IMR-90 (cell line): ENCODE data around the gene ADAMTS16. TPM values are rescaled to one million over a fixed set of nuclear protein-coding genes. Genes with fewer than 3 reads are reported as not detected.

Experiments used
- ATAC-seq: fragments of 200-7000 bp; cut with Tn5 transposase; 2 replicates; pipeline ENCODE4 v1.9.1; 2020; ENCODE audit warnings: low read depth, mild to moderate bottlenecking, moderate library complexity
- BruUV-seq: library from RNA; stranded (reverse); fragments of 400-500 nt; replicated peaks from 2 replicates; lab custom pipeline; 2021; lab: Mats Ljungman, UMichigan
- CTCF ChIA-PET: fragments of 300-600 bp; formaldehyde crosslinking; extraction: SDS; loops from one replicate; lab custom pipeline; 2021; ENCODE audit warnings: antibody characterized with exemption; lab: Yijun Ruan, JAX
- POLR2A ChIA-PET: fragments of 300-600 bp; sonication (Branson Sonifier 250); formaldehyde crosslinking; loops from one replicate; lab custom pipeline; 2022; ENCODE audit warnings: antibody characterized with exemption; ENCODE audit not compliant: unreplicated experiment; lab: Charles Lee
- DNase-seq: peaks from one replicate; pipeline ENCODE4 v3.0.0; 2013
- H2AFZ ChIP-seq: replicated peaks from 2 replicates; pipeline ENCODE3; 2013; ENCODE audit warnings: low read length, mild to moderate bottlenecking; ENCODE audit not compliant: poor library complexity
- H2AK5ac ChIP-seq: 2 replicates; pipeline ENCODE4 v1.6.1; 2013; ENCODE audit warnings: low read depth, low read length, inconsistent platforms
- H2AK9ac ChIP-seq: replicated peaks from 2 replicates; pipeline ENCODE3; 2013; ENCODE audit warnings: mild to moderate bottlenecking, low read depth, low read length, moderate library complexity; ENCODE audit not compliant: poor library complexity
- H2BK120ac ChIP-seq: 2 replicates; pipeline ENCODE4 v1.6.1; 2013; ENCODE audit warnings: low read depth, low read length, inconsistent platforms
- H2BK15ac ChIP-seq: 3 replicates; pipeline ENCODE4 v1.6.1; 2013; ENCODE audit warnings: low read depth, low read length, inconsistent platforms
- H2BK20ac ChIP-seq: 2 replicates; pipeline ENCODE4 v1.6.1; 2013; ENCODE audit warnings: low read depth, mild to moderate bottlenecking, inconsistent platforms, low read length, moderate library complexity
- H2BK5ac ChIP-seq: 2 replicates; pipeline ENCODE4 v1.6.1; 2013; ENCODE audit warnings: mild to moderate bottlenecking, low read depth, low read length, inconsistent platforms; ENCODE audit not compliant: poor library complexity, severe bottlenecking
- H3K14ac ChIP-seq: replicated peaks from 2 replicates; pipeline ENCODE4 v1.6.1; 2013; ENCODE audit warnings: low read depth, low read length, inconsistent platforms
- H3K18ac ChIP-seq: 2 replicates; pipeline ENCODE4 v1.6.1; 2013; ENCODE audit warnings: low read depth, low read length, control low read depth
- H3K23ac ChIP-seq: 2 replicates; pipeline ENCODE4 v1.6.1; 2013; ENCODE audit warnings: low read depth, low read length, inconsistent platforms
- H3K27ac ChIP-seq: 2 replicates; pipeline ENCODE4 v1.5.1; 2013; ENCODE audit warnings: mild to moderate bottlenecking, control low read depth, low read length; ENCODE audit not compliant: insufficient read depth
- H3K27me3 ChIP-seq: 2 replicates; pipeline ENCODE4 v1.6.1; 2013; ENCODE audit warnings: low read length; ENCODE audit not compliant: control insufficient read depth, insufficient read depth
- H3K36me3 ChIP-seq: 2 replicates; pipeline ENCODE4 v1.6.1; 2013; ENCODE audit warnings: low read length, mixed read lengths; ENCODE audit not compliant: control insufficient read depth, insufficient read depth
- H3K4ac ChIP-seq: 2 replicates; pipeline ENCODE4 v1.6.1; 2013; ENCODE audit warnings: low read depth, low read length, inconsistent platforms
- H3K4me1 ChIP-seq: 2 replicates; pipeline ENCODE4 v1.6.1; 2013; ENCODE audit warnings: low read length, mixed read lengths; ENCODE audit not compliant: control insufficient read depth, insufficient read depth
- H3K4me2 ChIP-seq: 2 replicates; pipeline ENCODE4 v1.6.1; 2013; ENCODE audit warnings: low read depth, mild to moderate bottlenecking, control low read depth, low read length, moderate library complexity
- H3K4me3 ChIP-seq: 2 replicates; pipeline ENCODE4 v1.5.1; 2013; ENCODE audit warnings: low read depth, mild to moderate bottlenecking, control low read depth, low read length, moderate library complexity; ENCODE audit not compliant: insufficient read depth
- H3K56ac ChIP-seq: 2 replicates; pipeline ENCODE4 v1.6.1; 2013; ENCODE audit warnings: low read length, inconsistent platforms; ENCODE audit not compliant: insufficient read depth; ENCODE audit errors: extremely low read depth
- H3K79me1 ChIP-seq, 2 experiments: 2 replicates each; pipeline ENCODE4 v1.6.1; 2013; ENCODE audit warnings: low read length in 2 of 2, inconsistent platforms in 1 of 2, low read depth in 1 of 2
- H3K9ac ChIP-seq: 2 replicates; pipeline ENCODE4 v1.6.1; 2013; ENCODE audit warnings: low read depth, low read length, control low read depth
- H3K9me1 ChIP-seq: 2 replicates; pipeline ENCODE4 v1.6.1; 2013; ENCODE audit warnings: low read length, inconsistent platforms; ENCODE audit not compliant: insufficient read depth
- H3K9me3 ChIP-seq: 2 replicates; pipeline ENCODE4 v1.6.1; 2013; ENCODE audit warnings: low read length; ENCODE audit not compliant: control insufficient read depth, insufficient read depth
- H4K20me1 ChIP-seq: 2 replicates; pipeline ENCODE4 v1.6.1; 2013; ENCODE audit warnings: low read length, inconsistent platforms; ENCODE audit not compliant: insufficient read depth
- H4K5ac ChIP-seq: 2 replicates; pipeline ENCODE4 v1.6.1; 2013; ENCODE audit warnings: mild to moderate bottlenecking, low read depth, low read length, control low read depth
- H4K8ac ChIP-seq, 2 experiments: 2 replicates each; pipeline ENCODE4 v1.6.1; 2013; ENCODE audit warnings: low read depth in 2 of 2, low read length in 2 of 2, control low read depth in 1 of 2, inconsistent platforms in 1 of 2
- H4K91ac ChIP-seq: 2 replicates; pipeline ENCODE4 v1.6.1; 2013; ENCODE audit warnings: low read depth, low read length, inconsistent platforms; ENCODE audit not compliant: insufficient read depth
- BHLHE40 ChIP-seq: fragments of 150-350 bp; IDR thresholded peaks from 2 replicates; pipeline ENCODE4 v1.6.1; 2016; ENCODE audit warnings: mild to moderate bottlenecking, low read depth, low read length
- CEBPB ChIP-seq: IDR thresholded peaks from 2 replicates; pipeline ENCODE4 v1.6.1; 2012; ENCODE audit warnings: low read depth, low read length, improper control_type of control experiment
- CHD1 ChIP-seq: IDR thresholded peaks from 2 replicates; pipeline ENCODE4 v1.6.1; 2012; ENCODE audit warnings: low read depth, low read length, improper control_type of control experiment
- CTCF ChIP-seq: conservative IDR thresholded peaks from 2 replicates; pipeline ENCODE4 v1.5.1; 2012; ENCODE audit warnings: mild to moderate bottlenecking, low read depth, low read length, improper control_type of control experiment
- ELK1 ChIP-seq: fragments of 150-350 bp; IDR thresholded peaks from 2 replicates; pipeline ENCODE4 v1.6.1; 2016; ENCODE audit warnings: low read depth, mild to moderate bottlenecking, low read length, moderate library complexity, borderline replicate concordance
- MAFK ChIP-seq: IDR thresholded peaks from 2 replicates; pipeline ENCODE4 v1.6.1; 2012; ENCODE audit warnings: low read depth, low read length, improper control_type of control experiment
- MAZ ChIP-seq: IDR thresholded peaks from 2 replicates; pipeline ENCODE4 v1.6.1; 2012; ENCODE audit warnings: low read depth, mild to moderate bottlenecking, low read length, improper control_type of control experiment, moderate library complexity, borderline replicate concordance
- MXI1 ChIP-seq: IDR thresholded peaks from 2 replicates; pipeline ENCODE4 v1.6.1; 2012; ENCODE audit warnings: low read depth, mild to moderate bottlenecking, low read length, moderate library complexity, borderline replicate concordance
- POLR2A ChIP-seq: IDR thresholded peaks from 2 replicates; pipeline ENCODE4 v1.6.1; 2012; ENCODE audit warnings: mild to moderate bottlenecking, low read depth, low read length
- RAD21 ChIP-seq: IDR thresholded peaks from 2 replicates; pipeline ENCODE4 v1.6.1; 2012; ENCODE audit warnings: low read length, improper control_type of control experiment
- RFX5 ChIP-seq: IDR thresholded peaks from 2 replicates; pipeline ENCODE4 v1.8.0; 2012; ENCODE audit warnings: low read depth, mild to moderate bottlenecking, low read length, moderate library complexity
- SMC3 ChIP-seq: fragments of 150-350 bp; IDR thresholded peaks from 2 replicates; pipeline ENCODE4 v1.6.1; 2016; ENCODE audit warnings: low read depth, mild to moderate bottlenecking, antibody characterized with exemption, low read length, moderate library complexity
- USF2 ChIP-seq: fragments of 150-350 bp; IDR thresholded peaks from 2 replicates; pipeline ENCODE4 v1.6.1; 2017; ENCODE audit warnings: mild to moderate bottlenecking, antibody characterized with exemption, low read length, low read depth
- WGBS, 2 experiments: methylation state at CpG; one replicate each; pipeline versions ENCODE4 v1.1.5 to v1.1.7; 2013; ENCODE audit warnings: missing lambda C conversion rate in 2 of 2; ENCODE audit not compliant: insufficient read length in 1 of 2; ENCODE audit errors: extremely low coverage in 2 of 2; 5-methylcytosine and 5-hydroxymethylcytosine counted together
- dilution Hi-C: fragments of 300-500 bp; cut with HindIII; formaldehyde crosslinking; loops from one replicate; pipeline ENCODE4 v1.14.3; 2018; ENCODE audit warnings: low sequenced_read_pairs; ENCODE audit not compliant: unreplicated experiment
- in situ Hi-C: fragments of 300-500 bp; cut with MboI; formaldehyde crosslinking; loops from 3 replicates; pipeline ENCODE4 v1.14.3; 2019; ENCODE audit warnings: low sequenced_read_pairs, inconsistent platforms, mixed read lengths
- intact Hi-C: fragments of 100-400 bp; cut with micrococcal nuclease; formaldehyde crosslinking; loops from 2 replicates; pipeline ENCODE4 v1.10.0; 2022
- polyA plus RNA-seq, 3 experiments: library from polyadenylated mRNA; depleted of rRNA; stranded (reverse); fragments of >200 nt; gene quantifications; 2 replicates each; pipeline ENCODE4 v1.2.3, GENCODE V29; 2012; ENCODE audit warnings: low replicate concordance in 1 of 3
- total RNA-seq: library from RNA; depleted of rRNA; stranded (reverse); fragments of >200 nt; gene quantifications from 2 replicates; pipeline ENCODE4 v1.2.3, GENCODE V29; 2012

ADAMTS16 gene
- total and polyA plus RNA-seq, 2 of the 4 experiments (the other 2 are of a cell fraction), result 0.09 to 0.18 TPM

- Histone ChIP-seq H3K18ac (no peak overlapping the region), H2BK15ac (no peak overlapping the region), H3K36me3 (no peaks in the 10 kb centered on the region), H4K5ac (no peak overlapping the region), H4K91ac (no peak overlapping the region), H4K20me1 (no peaks in the 10 kb centered on the region), H4K8ac (no peak overlapping the region), H3K4me2 (no peak overlapping the region), H3K4ac (no peak overlapping the region), H3K4me3 (no peak overlapping the region), H3K23ac (no peak overlapping the region), H3K9ac (no peak overlapping the region), H3K56ac (no peak overlapping the region), H2AFZ (no peak overlapping the region), H3K9me3 (peaks cover 4% of the 10 kb centered on the region; the same call in 1 of the 2 replicates), H3K4me1 (no peaks in the 10 kb centered on the region), H3K14ac (no peak overlapping the region), H3K9me1 (no peaks in the 10 kb centered on the region), H3K27me3 (no peaks in the 10 kb centered on the region), H2AK9ac (no peak overlapping the region), H2BK5ac (no peak overlapping the region), H2BK120ac (no peak overlapping the region), H2BK20ac (no peak overlapping the region), H3K79me1 (no peaks in the 10 kb centered on the region), H2AK5ac (no peak overlapping the region), H3K27ac (no peak overlapping the region)
- TF ChIP-seq MXI1, result no peak
- no peak for TF ChIP-seq CHD1
- TF ChIP-seq CTCF, result no peak
- TF ChIP-seq BHLHE40, result no peak
- no peak for TF ChIP-seq RAD21
- no peak for TF ChIP-seq MAFK
- no peak for TF ChIP-seq MAZ
- no peak for TF ChIP-seq SMC3
- TF ChIP-seq RFX5, result no peak
- no peak for TF ChIP-seq POLR2A
- no peak for TF ChIP-seq USF2
- TF ChIP-seq CEBPB, result no peak
- TF ChIP-seq ELK1, result no peak
- ChIA-PET CTCF (no interaction called here), POLR2A (no interaction called here)
- dilution Hi-C loops, result no loop called here
- WGBS, 2 experiments, result 71% methylated on average over 7 of the region's 12 CpGs; no CpG with 5 or more reads in 1 of the 2 experiments
- BruUV-seq, result no TSS peak
- in situ Hi-C loops, result no loop called here
- ATAC-seq, result no peak
- DNase-seq, result no peak
- intact Hi-C loops, result no loop called here
These were observed 136.9 kb downstream of the ADAMTS16 start for GRCh38 chr5:5276951-5277517.
